K562 treated with DMSO at 1 percent for 48 hours (cell line): ENCODE measurements around the gene FUT4. TPM values are rescaled to one million over a fixed set of nuclear protein-coding genes. Genes with fewer than 3 reads are reported as not detected.

Experiments used
- total RNA-seq: library from RNA; unstranded; fragments of 300-600 nt; gene quantifications from 2 replicates; pipeline ENCODE4 v1.2.3, GENCODE V29; 2022; ENCODE audit warnings: low replicate concordance; ENCODE audit errors: extremely low read depth

Gene FUT4, protein sequence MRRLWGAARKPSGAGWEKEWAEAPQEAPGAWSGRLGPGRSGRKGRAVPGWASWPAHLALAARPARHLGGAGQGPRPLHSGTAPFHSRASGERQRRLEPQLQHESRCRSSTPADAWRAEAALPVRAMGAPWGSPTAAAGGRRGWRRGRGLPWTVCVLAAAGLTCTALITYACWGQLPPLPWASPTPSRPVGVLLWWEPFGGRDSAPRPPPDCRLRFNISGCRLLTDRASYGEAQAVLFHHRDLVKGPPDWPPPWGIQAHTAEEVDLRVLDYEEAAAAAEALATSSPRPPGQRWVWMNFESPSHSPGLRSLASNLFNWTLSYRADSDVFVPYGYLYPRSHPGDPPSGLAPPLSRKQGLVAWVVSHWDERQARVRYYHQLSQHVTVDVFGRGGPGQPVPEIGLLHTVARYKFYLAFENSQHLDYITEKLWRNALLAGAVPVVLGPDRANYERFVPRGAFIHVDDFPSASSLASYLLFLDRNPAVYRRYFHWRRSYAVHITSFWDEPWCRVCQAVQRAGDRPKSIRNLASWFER
- not detected in 2 replicates for total RNA-seq

DNA sequence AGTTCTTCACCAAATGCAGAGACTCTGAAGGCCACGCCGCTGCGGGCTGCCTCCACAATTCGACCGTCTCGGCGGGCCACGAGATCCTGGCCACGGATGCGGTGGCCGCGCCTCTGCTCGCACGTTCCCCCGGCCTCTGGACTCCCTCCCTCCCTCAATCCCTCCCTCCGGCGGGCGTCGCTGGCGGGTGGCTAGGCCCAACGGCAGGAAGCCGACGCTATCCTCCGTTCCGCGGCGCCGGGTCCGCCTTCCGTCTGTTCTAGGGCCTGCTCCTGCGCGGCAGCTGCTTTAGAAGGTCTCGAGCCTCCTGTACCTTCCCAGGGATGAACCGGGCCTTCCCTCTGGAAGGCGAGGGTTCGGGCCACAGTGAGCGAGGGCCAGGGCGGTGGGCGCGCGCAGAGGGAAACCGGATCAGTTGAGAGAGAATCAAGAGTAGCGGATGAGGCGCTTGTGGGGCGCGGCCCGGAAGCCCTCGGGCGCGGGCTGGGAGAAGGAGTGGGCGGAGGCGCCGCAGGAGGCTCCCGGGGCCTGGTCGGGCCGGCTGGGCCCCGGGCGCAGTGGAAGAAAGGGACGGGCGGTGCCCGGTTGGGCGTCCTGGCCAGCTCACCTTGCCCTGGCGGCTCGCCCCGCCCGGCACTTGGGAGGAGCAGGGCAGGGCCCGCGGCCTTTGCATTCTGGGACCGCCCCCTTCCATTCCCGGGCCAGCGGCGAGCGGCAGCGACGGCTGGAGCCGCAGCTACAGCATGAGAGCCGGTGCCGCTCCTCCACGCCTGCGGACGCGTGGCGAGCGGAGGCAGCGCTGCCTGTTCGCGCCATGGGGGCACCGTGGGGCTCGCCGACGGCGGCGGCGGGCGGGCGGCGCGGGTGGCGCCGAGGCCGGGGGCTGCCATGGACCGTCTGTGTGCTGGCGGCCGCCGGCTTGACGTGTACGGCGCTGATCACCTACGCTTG, at the start of gene FUT4:
Gene FUT4 (plus strand): TSS at position 227 of the 951 bp plus-strand sequence. CDS start 213 bp downstream, at position 440.

DNA sequence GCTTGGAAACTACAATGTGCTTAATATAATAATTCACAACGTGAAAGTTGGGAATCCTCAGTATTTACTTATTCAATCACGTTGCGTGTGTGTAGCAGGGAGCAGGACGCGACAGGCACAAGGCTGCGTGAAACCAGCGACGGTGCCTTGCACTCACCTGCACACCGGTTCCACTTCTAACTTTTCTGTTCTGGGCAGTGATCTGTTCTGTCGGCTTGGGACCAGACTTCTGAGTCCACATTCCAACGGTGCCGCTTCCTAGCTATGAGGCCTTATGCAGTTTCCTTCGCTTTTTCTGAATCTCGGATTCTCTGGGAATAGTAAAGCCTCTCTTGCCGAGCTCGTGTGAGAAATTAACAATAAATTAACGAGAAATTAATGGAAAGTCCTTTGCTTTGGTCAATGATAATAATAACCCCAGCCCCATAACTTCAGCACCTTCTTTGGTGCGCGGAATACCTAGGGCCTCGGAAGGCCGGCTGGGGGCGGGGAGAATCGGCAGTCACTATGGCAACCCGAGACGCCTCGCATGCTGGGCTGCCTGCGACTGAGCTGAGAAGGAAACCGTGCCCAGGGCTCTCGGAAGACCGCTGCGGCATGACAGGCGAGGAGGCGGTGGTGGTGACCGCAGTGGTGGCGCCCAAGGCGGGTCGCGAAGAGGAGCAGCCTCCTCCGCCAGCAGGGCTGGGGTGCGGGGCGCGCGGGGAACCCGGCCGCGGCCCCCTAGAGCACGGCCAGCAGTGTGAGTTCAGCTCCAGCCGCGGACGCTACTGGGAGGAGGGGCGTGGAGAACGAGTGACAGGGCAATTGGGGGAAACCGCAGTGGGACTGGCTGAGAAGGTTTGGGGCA, 31.6 kb upstream of the FUT4 start, which contains the start of gene C11orf97:
Gene C11orf97 (plus strand): TSS at position 530 of the 850 bp plus-strand sequence. CDS start 68 bp downstream, at position 598.

DNA sequence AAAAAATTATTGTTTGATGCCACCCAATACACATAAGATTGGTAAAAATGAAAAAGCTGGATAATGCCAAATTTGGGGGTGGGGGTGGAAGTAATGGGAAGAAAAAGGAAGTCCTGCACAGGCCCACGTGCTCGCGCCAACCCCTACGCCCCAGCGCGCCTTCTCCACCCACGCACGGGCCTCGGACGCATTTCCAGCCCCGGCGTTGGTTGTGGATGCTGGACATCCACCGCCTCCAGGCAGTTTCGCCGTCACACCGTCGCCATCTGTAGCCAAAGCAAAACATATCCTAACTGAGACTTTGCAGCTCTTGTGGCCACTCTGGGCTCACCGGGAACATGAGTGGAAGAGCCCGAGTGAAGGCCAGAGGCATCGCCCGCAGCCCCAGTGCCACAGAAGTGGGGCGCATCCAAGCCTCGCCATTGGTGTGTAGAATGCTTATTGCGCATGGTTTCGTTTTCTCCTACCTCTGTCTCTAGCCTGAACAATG, 23.5 kb downstream of the FUT4 start, which contains the start of gene PIWIL4:
Gene PIWIL4 (plus strand): TSS at position 188 of the 490 bp plus-strand sequence. CDS start 151 bp downstream, at position 339.

Other genes starting within 250 kb of the FUT4 start
- gene IZUMO1R, start 239.3 kb upstream of the FUT4 start, total RNA-seq: not detected in 2 replicates
- not detected in 2 replicates for gene GPR83, start 142.5 kb upstream of the FUT4 start, total RNA-seq
- not detected in 2 replicates for gene MRE11, start 50.1 kb upstream of the FUT4 start, total RNA-seq
- not detected in 2 replicates for gene ANKRD49, start 49.9 kb upstream of the FUT4 start, total RNA-seq
- gene C11orf97, start 31.5 kb upstream of the FUT4 start, total RNA-seq: not detected in 2 replicates
- gene PIWIL4, start 23.4 kb downstream of the FUT4 start, total RNA-seq: not detected in 2 replicates
- gene AMOTL1, start 224.4 kb downstream of the FUT4 start, total RNA-seq: not detected in 2 replicates